COLO668 (cell line): ENCODE measurements around the gene ABCC11.

Experiments used
- DNase-seq: peaks from one replicate; lab custom pipeline; 2025; ENCODE audit not compliant: unreplicated experiment; lab: John Stamatoyannopoulos, UW

Gene ABCC11

DNA sequence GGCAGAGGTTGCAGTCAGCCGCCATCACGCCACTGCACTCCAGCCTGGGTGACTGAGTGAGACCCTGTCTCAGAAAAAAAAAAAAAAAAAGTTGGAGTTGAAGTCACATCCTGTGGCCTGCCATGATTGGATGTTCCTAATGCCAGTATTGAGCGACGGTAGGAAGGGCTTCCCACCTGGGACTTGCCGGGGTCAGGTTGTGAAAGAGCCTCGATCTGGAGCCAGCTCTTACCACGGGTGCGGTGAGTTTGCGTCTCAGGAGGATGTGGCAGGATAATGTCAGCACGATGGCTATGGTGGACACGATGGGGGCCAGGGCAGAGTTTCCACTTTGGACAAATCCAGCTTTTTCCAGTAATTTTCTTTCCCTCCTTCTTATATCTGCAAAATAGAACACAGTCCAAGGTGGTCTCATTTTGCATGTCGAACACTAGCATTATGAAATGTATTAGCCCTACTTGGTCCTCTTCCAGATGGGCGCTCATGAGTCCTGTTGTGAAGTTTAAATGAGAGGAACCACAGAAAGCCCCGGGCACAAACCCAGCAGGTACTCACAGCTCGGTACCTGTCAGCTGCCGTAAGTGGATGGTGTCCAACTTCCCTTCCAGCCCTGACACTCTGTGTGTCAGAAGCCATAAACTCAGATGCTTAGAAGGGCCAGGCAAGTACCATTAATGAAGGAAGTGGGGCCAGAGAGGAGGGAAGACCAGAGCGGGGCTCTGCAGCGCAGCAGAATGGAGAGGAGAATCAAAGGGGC is 113.7 kb downstream of the ABCC11 start:
- DNase-seq, result no peak

DNA sequence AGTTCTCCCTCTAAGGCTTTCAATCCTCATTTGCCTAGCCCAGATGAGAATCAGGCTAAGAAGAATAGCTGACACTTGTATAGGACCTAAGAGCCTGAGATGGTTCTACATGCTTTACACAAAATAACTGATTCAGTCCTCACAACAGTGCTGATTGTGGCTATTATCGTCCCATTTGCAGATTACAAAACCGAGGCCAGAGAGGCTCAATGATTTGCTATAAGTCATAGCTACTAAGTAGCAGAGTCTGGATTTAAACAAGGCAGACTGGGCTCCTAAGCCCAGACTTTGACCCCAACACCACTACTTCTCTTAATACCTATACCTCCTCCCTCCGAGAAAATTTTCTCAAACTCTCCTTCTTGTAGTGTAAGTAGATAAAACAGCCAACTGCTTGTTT is 114.6 kb downstream of the ABCC11 start:
- no peak for DNase-seq

- no peak for DNase-seq
Observed at GRCh38 chr16:48131201-48131935, 116.0 kb downstream of the ABCC11 start.

- DNase-seq, result no peak
Observed at GRCh38 chr16:48129926-48130325, 117.4 kb downstream of the ABCC11 start.

DNA sequence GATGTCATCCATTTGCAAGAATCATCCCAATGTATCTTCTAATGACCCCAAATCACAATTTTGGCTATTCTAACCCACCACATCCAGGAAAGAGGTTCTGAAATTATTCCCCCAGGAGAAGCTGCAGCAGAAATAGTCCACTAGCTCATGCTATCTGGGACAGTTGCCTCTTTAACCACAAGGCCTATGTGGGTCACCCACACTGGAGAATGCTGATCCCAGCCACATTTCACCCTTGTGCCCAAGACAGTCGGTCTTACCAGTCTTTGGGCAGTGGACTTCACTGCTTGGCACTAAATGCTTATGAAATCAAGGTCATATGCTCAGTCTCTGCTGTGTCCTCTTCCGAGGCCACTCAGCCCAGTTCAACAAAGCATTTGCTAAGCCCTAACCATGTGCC is 118.6 kb downstream of the ABCC11 start:
- no peak for DNase-seq

DNA sequence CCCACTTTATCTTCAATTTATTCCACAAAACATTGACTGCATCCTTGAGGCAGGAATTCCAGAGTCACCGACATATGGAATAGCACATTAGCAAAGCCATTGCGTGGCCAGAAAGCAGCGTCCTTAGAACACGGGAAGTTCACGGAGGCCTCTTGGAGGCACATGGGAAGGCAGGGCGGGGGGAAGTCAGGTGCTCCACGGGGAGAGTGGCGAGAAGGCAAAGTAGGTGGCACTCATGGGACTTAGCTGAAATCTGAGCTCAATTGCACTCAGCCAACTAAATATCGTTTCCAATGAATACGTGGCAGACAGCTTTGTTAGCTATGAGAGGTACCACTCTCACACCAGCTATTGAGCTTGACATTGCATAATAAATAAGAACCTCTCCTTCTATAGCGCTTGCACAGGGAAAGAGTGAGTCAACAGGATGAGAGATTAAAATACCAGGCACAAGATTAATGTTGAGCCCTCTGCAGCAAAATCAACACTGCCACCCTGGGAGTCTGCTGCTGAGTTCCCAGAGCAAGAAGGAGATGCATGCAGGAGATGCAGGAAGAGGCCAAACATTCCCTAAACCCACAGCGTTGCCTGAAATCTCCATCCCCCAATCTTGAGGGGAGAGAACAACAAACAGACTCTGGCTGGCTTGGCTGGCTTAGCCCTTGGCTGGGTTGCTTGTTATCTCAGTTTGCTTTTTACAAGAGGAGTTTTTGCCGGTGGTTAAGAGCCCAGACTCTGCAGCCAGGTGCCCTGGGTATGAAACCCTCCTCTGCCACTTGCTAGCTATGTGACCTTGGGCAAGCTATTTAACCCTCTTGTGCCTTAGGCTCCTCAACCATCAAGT is 120.3 kb downstream of the ABCC11 start:
- peak; percentile 37 for DNase-seq

DNA sequence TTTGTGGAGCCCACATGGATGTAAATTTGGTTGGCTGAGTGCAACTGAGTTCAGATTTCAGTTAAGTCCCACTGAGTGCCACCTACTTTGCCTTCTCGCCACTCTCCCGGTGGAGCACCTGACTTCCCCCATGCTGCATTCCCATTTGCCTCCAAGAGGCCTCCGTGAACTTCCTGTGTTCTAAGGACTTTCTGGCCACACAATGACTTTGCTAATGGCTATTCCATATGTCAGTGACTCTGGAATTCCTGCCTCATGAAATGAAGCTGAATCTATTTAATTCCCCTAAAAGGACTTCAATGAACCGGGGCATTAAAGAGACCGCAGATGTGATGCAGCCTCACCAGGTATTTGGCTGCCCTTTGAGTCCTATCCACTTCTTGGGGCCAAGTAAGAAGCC is 121.5 kb downstream of the ABCC11 start:
- DNase-seq, result no peak

GRCh38 chr16:48124266-48124665 is 123.1 kb downstream of the ABCC11 start:
- DNase-seq, result no peak

DNA sequence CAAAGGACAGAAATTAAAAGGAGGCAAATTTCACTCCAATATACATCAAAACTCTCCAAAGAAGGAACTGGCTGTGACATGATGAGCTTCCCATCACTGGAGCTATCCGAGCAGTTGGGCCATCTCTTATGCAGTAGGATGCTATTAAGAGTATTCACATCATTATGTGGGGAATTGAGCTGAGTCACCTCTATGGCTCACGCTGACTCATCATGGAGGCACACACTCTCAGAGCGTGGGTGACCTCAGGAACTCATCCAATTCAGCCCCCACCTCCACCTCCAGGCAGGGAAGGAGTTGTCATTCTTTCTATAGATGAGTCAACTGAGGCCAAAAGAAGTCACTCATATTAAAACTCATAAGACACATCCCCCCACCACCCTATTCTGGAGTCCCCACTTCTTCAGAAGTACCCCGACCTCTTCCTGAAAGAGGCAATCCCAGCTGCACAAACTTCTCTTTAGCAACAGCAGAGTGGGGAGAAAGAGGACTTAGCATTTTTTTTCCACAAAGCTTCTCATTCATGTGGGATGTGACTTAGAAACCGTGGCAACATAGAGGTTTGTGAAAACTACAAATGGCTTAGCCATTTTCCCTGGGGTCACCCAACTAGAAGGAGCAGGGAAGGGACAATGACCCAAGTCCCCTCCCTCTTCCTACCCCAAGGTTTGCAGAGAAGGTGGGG is 124.1 kb downstream of the ABCC11 start:
- DNase-seq, result peak; percentile 10

GRCh38 chr16:48121276-48121675 is 126.1 kb downstream of the ABCC11 start:
- no peak for DNase-seq

DNA sequence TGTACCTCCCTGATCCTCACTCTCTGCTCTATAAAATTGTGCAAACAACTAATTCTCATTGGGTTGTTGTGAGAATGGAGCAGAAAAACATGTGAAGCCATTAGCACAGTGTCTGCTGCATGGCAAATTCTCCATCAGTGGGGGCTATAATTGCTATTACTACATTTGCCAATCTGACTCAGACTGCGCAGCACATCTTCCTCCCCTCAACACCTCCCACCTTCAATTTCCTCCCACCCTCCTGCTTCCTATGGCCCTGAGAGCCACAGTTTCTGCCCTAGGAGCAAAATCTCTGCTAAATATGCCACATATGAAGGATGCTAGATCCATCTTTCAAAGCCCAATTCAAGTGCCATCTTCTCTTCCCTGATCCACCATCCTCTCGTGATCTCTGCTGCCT is 128.5 kb downstream of the ABCC11 start:
- no peak for DNase-seq

DNA sequence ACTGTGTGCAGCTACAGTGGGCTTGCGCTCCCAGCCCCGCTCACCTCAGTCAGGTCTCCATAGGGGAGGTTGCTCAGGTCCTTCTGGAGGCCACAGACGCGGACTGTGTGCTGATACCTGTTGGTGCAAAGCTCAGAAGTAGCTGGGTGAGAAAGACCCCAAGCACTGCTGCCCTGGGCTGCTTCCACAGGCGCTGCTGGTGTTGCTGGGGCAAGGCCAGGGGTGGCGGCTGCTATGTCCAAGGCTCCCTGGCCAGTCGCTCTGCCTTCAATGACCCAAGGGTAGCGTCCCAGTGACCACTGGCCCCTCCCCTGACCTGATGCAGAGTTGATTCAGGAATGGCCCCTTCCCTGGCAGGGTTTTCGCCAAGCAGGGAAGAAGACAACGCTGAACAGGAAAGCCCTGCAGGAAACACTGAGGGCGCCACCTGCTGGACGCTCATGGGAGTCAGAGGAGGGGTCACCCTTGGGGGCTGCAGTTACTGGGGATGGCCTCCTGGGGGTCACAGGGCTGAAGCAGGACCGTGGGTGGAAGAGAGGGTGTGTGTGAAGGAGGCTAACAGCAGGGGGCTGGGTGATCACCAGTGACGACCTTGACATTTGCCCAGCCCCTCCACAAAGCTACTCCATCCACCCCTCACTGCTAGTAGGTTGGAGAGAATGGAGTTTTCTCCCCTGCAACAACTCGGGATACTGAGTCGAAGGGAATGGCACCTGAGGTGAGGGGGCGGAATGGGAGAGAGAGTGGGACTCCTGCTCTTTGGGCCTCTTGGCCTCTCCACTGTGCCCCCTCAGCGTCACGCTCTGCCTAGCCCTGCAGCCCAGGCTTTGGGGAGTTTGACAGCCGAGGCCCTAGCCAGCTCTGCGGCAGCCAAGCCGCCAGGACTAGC is 129.9 kb downstream of the ABCC11 start:
- peak; percentile 63 for DNase-seq
